Stimulated activated CD4-positive, alpha-beta T cell treated with anti-CD3 and anti-CD28 coated beads, Interleukin-1b, Interleukin-23, amount 100 ng/mL, for 48 hours (primary cell): Measurements from ENCODE around the gene AATK.

Source experiments
- DNase-seq: peaks from one replicate; pipeline ENCODE4 v3.0.0-alpha.2; 2020

The AATK gene

GRCh38 chr17:81181811-81182185 lies 15.8 kb upstream of the AATK start:
- DNase-seq = no peak

- DNase-seq = no peak
Measured at GRCh38 chr17:81180836-81181810, 15.1 kb upstream of the AATK start.

- no peak for DNase-seq
Measured at GRCh38 chr17:81179861-81180260, 13.8 kb upstream of the AATK start.

GRCh38 chr17:81179220-81179619 lies 13.2 kb upstream of the AATK start:
- no peak for DNase-seq

GRCh38 chr17:81178136-81179091 lies 12.4 kb upstream of the AATK start:
- no peak for DNase-seq

- no peak for DNase-seq
Measured at GRCh38 chr17:81176666-81177065, 10.6 kb upstream of the AATK start.

GRCh38 chr17:81173762-81174155 lies 7.7 kb upstream of the AATK start:
- no peak for DNase-seq

GRCh38 chr17:81173052-81173761 lies 7.2 kb upstream of the AATK start:
- no peak for DNase-seq

GRCh38 chr17:81171941-81172340 lies 5.9 kb upstream of the AATK start:
- DNase-seq = no peak

- no peak for DNase-seq
Measured at GRCh38 chr17:81170727-81171494, 4.9 kb upstream of the AATK start.

- DNase-seq = no peak
Measured at GRCh38 chr17:81169870-81170309, 3.9 kb upstream of the AATK start.

- DNase-seq = no peak
Measured at GRCh38 chr17:81167638-81168037, 1.6 kb upstream of the AATK start.

- DNase-seq = no peak
Measured at GRCh38 chr17:81167194-81167524, 1.1 kb upstream of the AATK start.

- no peak for DNase-seq
Measured at GRCh38 chr17:81165246-81166032, 582 bp downstream of the AATK start, which contains the start of gene PVALEF. PVALEF (plus strand) TSS chr17:81165507; CDS start chr17:81181227, 15,720 bp downstream.

- DNase-seq = no peak
Measured at GRCh38 chr17:81164371-81165245, 1.4 kb downstream of the AATK start.

- DNase-seq = no peak
Measured at GRCh38 chr17:81163703-81164370, 2.2 kb downstream of the AATK start.

GRCh38 chr17:81163051-81163695 lies 2.8 kb downstream of the AATK start:
- no peak for DNase-seq

- DNase-seq = no peak
Measured at GRCh38 chr17:81162491-81162890, 3.5 kb downstream of the AATK start.

GRCh38 chr17:81161972-81162371 lies 4.0 kb downstream of the AATK start:
- DNase-seq = no peak
